Smooth muscle cell of the coronary artery (primary cell): Measurements from ENCODE around the gene SLC25A52. TPM values are rescaled to one million over a fixed set of nuclear protein-coding genes. Genes with fewer than 3 reads are reported as not detected.

Experiments used
- total RNA-seq: library from RNA; depleted of rRNA; stranded (reverse); fragments of >200 nt; gene quantifications from 2 replicates; pipeline ENCODE4 v1.2.3, GENCODE V29; 2014; ENCODE audit warnings: low replicate concordance

SLC25A52 gene, protein sequence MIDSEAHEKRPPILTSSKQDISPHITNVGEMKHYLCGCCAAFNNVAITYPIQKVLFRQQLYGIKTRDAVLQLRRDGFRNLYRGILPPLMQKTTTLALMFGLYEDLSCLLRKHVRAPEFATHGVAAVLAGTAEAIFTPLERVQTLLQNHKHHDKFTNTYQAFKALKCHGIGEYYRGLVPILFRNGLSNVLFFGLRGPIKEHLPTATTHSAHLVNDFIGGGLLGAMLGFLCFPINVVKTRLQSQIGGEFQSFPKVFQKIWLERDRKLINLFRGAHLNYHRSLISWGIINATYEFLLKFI
- total RNA-seq, result not detected in 2 replicates

DNA sequence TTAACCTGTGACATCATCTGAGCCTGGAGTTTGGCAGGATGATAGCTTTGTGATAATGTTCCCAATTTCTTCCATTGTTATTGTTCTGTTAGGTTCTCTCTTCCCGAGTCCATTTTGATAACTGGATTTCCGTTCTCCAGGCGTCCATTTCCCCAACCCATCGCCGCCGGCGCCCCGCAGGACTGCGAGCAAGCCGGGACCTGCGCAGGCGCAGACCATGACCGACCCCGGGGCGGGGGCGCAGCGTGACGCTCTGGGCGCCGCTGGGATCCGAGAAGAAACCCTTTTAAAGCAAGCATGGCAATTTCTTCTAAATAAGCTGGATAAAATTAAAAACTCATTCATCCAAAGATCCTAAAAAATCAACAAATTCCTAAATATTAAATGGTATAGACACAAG is at the start of gene SLC25A52:
Gene SLC25A52, minus strand, starts transcription at position 186 of the 400 bp plus-strand sequence. CDS start 219 bp downstream, outside the sequence.

Other genes with a start within 250 kb of the SLC25A52 start
- not detected in 2 replicates for gene TTR, start 169.0 kb downstream of the SLC25A52 start, total RNA-seq
- 2.1 and 2.3 TPM in 2 replicates for gene B4GALT6, start 76.3 kb downstream of the SLC25A52 start, total RNA-seq
- gene TRAPPC8, start 182.2 kb upstream of the SLC25A52 start, total RNA-seq, result 32.2 and 35.1 TPM in 2 replicates